PFSK-1 (cell line): Measurements from ENCODE around the gene ARHGEF2.

Source experiments
- FOXP2 ChIP-seq: optimal IDR thresholded peaks from 2 replicates; pipeline ENCODE3; 2011; ENCODE audit warnings: borderline replicate concordance, control low read depth, inconsistent platforms; ENCODE audit not compliant: insufficient read depth; ENCODE audit errors: extremely low read length, extremely low read depth
- POLR2AphosphoS5 ChIP-seq: IDR thresholded peaks from 2 replicates; pipeline ENCODE4 v1.6.1; 2012; ENCODE audit warnings: low read depth, mild to moderate bottlenecking, control low read depth, low read length, moderate library complexity
- REST ChIP-seq, 2 experiments: IDR thresholded peaks; 2 replicates each; pipeline versions ENCODE4 v1.6.1 to v1.8.0; 2011 to 2012; ENCODE audit warnings: low read depth in 2 of 2, low read length in 2 of 2, control low read depth in 1 of 2, inconsistent platforms in 1 of 2, mild to moderate bottlenecking in 1 of 2, moderate library complexity in 1 of 2; ENCODE audit not compliant: insufficient read depth in 1 of 2
- SIN3A ChIP-seq: IDR thresholded peaks from 2 replicates; pipeline ENCODE4 v1.6.1; 2012; ENCODE audit warnings: mild to moderate bottlenecking, low read length, moderate library complexity, borderline replicate concordance; ENCODE audit not compliant: insufficient read depth
- TAF1 ChIP-seq: IDR thresholded peaks from 2 replicates; pipeline ENCODE4 v1.6.1; 2012; ENCODE audit warnings: low read length, control low read depth, borderline replicate concordance; ENCODE audit not compliant: insufficient read depth

ARHGEF2 gene

GRCh38 chr1:155971910-155972809 lies 6.2 kb downstream of the ARHGEF2 start:
- TF ChIP-seq FOXP2 (no peak), REST (IDR thresholded peaks at IDR 0.05; ENCODE audit: insufficient read depth in 1 of 2, low read depth in 2 of 2, low read length in 2 of 2) (no peak), TAF1 (no peak), POLR2AphosphoS5 (no peak), SIN3A (no peak)

GRCh38 chr1:155970531-155971167 lies 7.7 kb downstream of the ARHGEF2 start:
- TF ChIP-seq REST (IDR thresholded peaks at IDR 0.05; ENCODE audit: insufficient read depth in 1 of 2, low read depth in 2 of 2, low read length in 2 of 2), result no peak
- no peak for TF ChIP-seq FOXP2
- no peak for TF ChIP-seq POLR2AphosphoS5
- no peak for TF ChIP-seq TAF1
- no peak for TF ChIP-seq SIN3A

GRCh38 chr1:155969377-155969791 lies 9.0 kb downstream of the ARHGEF2 start:
- TF ChIP-seq REST (IDR thresholded peaks at IDR 0.05; ENCODE audit: insufficient read depth in 1 of 2, low read depth in 2 of 2, low read length in 2 of 2), result no peak
- no peak for TF ChIP-seq TAF1
- no peak for TF ChIP-seq FOXP2
- no peak for TF ChIP-seq POLR2AphosphoS5
- TF ChIP-seq SIN3A, result no peak

GRCh38 chr1:155968670-155969069 lies 9.7 kb downstream of the ARHGEF2 start:
- TF ChIP-seq FOXP2, result no peak
- TF ChIP-seq TAF1, result no peak
- TF ChIP-seq SIN3A, result no peak
- no peak for TF ChIP-seq POLR2AphosphoS5

- TF ChIP-seq FOXP2, result no peak
- TF ChIP-seq TAF1, result no peak
- TF ChIP-seq REST (IDR thresholded peaks at IDR 0.05; ENCODE audit: insufficient read depth in 1 of 2, low read depth in 2 of 2, low read length in 2 of 2), result no peak
- no peak for TF ChIP-seq POLR2AphosphoS5
- TF ChIP-seq SIN3A, result no peak
Observed at GRCh38 chr1:155968051-155968400, 10.3 kb downstream of the ARHGEF2 start.
